ENCODE measurements around the gene NOC2L.

Gene NOC2L

GRCh38 chr1:973459-974292 lies 14.6 kb upstream of the NOC2L start:
- no peak for DNase-seq (ENCODE audit: low read depth)
- H3K4me3 ChIP-seq (ENCODE audit: low read depth, low read length): no peak overlapping the region
- TF ChIP-seq CTCF (conservative IDR thresholded peaks at IDR 0.05; ENCODE audit: low read depth, low read length): no peak

- TF ChIP-seq CTCF (conservative IDR thresholded peaks at IDR 0.05; ENCODE audit: low read depth, low read length): no peak
- H3K4me3 ChIP-seq (ENCODE audit: low read depth, low read length): no peak overlapping the region
- DNase-seq (ENCODE audit: low read depth): no peak
Measured at GRCh38 chr1:972726-973458, 13.8 kb upstream of the NOC2L start.

GRCh38 chr1:971751-972506 lies 12.9 kb upstream of the NOC2L start:
- no peak overlapping the region for H3K4me3 ChIP-seq (ENCODE audit: low read depth, low read length)
- TF ChIP-seq CTCF (conservative IDR thresholded peaks at IDR 0.05; ENCODE audit: low read depth, low read length): no peak
- DNase-seq (ENCODE audit: low read depth): no peak

- no peak overlapping the region for H3K4me3 ChIP-seq (ENCODE audit: low read depth, low read length)
- DNase-seq (ENCODE audit: low read depth): no peak
- TF ChIP-seq CTCF (conservative IDR thresholded peaks at IDR 0.05; ENCODE audit: low read depth, low read length): no peak
Measured at GRCh38 chr1:970973-971730, 12.1 kb upstream of the NOC2L start.

GRCh38 chr1:970242-970972 lies 11.4 kb upstream of the NOC2L start:
- DNase-seq (ENCODE audit: low read depth): no peak
- no peak overlapping the region for H3K4me3 ChIP-seq (ENCODE audit: low read depth, low read length)
- no peak for TF ChIP-seq CTCF (conservative IDR thresholded peaks at IDR 0.05; ENCODE audit: low read depth, low read length)

Measured in choroid plexus epithelial cell (primary cell).